GM23338 (cell line): ENCODE measurements around the gene LCN10.

Experiments used
- CREB1 ChIP-seq: fragments of 250-450 bp; sonication (Bioruptor Pico); IDR thresholded peaks from 2 replicates; pipeline ENCODE4 v1.5.0; 2020; ENCODE audit warnings: low read depth, mild to moderate bottlenecking, moderate library complexity
- EZH2 ChIP-seq: fragments of 200-600 bp; sonication (generic); IDR thresholded peaks from one replicate; pipeline ENCODE4 v1.8.0; 2017; ENCODE audit warnings: antibody characterized with exemption, mild to moderate bottlenecking, low read depth; ENCODE audit not compliant: unreplicated experiment
- POLR2AphosphoS5 ChIP-seq: IDR thresholded peaks from 2 replicates; pipeline ENCODE4 v1.6.1; 2016; ENCODE audit warnings: antibody characterized with exemption, low read depth
- ZNF331 ChIP-seq: fragments of 250-450 bp; sonication (Bioruptor Pico); IDR thresholded peaks from 2 replicates; pipeline ENCODE4 v1.5.0; 2020; ENCODE audit warnings: low read depth, mild to moderate bottlenecking, moderate library complexity
- TF ChIP-seq, protein P1 (sequence below), 2 experiments: fragments of 200-600 bp in 1 of 2; sonication (generic) in 1 of 2; conservative IDR thresholded peaks; 2 replicates each; pipeline versions ENCODE4 v1.5.1 to v1.6.1; 2016 to 2017; ENCODE audit warnings: antibody characterized with exemption in 2 of 2, low read depth in 2 of 2, mild to moderate bottlenecking in 2 of 2, moderate library complexity in 1 of 2
- TF ChIP-seq, protein P2 (sequence below): fragments of 250-450 bp; sonication (Bioruptor Pico); IDR thresholded peaks from 2 replicates; pipeline ENCODE4 v1.5.0; 2020; ENCODE audit warnings: mild to moderate bottlenecking, moderate library complexity

DNA sequence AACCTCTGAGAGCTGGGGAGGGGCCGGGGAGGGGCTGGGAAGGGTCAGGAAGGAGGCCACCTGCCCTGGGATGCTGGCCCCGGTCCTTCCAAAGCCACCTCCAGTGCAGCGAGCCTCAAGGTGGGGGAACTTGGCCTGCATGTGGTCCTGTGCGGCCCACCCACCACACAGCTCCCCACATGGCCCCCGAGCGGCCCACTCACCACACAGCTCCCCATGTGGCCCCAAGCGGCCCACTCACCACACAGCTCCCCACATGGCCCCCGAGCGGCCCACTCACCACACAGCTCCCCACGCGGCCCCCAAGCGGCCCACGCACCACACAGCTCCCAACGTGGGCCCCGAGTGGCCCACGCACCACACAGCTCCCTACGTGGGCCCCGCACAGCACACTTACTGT is 2.0 kb upstream of the LCN10 start:
- TF ChIP-seq, protein P1, sequence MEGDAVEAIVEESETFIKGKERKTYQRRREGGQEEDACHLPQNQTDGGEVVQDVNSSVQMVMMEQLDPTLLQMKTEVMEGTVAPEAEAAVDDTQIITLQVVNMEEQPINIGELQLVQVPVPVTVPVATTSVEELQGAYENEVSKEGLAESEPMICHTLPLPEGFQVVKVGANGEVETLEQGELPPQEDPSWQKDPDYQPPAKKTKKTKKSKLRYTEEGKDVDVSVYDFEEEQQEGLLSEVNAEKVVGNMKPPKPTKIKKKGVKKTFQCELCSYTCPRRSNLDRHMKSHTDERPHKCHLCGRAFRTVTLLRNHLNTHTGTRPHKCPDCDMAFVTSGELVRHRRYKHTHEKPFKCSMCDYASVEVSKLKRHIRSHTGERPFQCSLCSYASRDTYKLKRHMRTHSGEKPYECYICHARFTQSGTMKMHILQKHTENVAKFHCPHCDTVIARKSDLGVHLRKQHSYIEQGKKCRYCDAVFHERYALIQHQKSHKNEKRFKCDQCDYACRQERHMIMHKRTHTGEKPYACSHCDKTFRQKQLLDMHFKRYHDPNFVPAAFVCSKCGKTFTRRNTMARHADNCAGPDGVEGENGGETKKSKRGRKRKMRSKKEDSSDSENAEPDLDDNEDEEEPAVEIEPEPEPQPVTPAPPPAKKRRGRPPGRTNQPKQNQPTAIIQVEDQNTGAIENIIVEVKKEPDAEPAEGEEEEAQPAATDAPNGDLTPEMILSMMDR (conservative IDR thresholded peaks at IDR 0.05; ENCODE audit: low read depth in 2 of 2) = no peak
- no peak for TF ChIP-seq POLR2AphosphoS5
- no peak for TF ChIP-seq CREB1 (CRISPR knock-in tag)
- no peak for TF ChIP-seq EZH2
- TF ChIP-seq, protein P2, sequence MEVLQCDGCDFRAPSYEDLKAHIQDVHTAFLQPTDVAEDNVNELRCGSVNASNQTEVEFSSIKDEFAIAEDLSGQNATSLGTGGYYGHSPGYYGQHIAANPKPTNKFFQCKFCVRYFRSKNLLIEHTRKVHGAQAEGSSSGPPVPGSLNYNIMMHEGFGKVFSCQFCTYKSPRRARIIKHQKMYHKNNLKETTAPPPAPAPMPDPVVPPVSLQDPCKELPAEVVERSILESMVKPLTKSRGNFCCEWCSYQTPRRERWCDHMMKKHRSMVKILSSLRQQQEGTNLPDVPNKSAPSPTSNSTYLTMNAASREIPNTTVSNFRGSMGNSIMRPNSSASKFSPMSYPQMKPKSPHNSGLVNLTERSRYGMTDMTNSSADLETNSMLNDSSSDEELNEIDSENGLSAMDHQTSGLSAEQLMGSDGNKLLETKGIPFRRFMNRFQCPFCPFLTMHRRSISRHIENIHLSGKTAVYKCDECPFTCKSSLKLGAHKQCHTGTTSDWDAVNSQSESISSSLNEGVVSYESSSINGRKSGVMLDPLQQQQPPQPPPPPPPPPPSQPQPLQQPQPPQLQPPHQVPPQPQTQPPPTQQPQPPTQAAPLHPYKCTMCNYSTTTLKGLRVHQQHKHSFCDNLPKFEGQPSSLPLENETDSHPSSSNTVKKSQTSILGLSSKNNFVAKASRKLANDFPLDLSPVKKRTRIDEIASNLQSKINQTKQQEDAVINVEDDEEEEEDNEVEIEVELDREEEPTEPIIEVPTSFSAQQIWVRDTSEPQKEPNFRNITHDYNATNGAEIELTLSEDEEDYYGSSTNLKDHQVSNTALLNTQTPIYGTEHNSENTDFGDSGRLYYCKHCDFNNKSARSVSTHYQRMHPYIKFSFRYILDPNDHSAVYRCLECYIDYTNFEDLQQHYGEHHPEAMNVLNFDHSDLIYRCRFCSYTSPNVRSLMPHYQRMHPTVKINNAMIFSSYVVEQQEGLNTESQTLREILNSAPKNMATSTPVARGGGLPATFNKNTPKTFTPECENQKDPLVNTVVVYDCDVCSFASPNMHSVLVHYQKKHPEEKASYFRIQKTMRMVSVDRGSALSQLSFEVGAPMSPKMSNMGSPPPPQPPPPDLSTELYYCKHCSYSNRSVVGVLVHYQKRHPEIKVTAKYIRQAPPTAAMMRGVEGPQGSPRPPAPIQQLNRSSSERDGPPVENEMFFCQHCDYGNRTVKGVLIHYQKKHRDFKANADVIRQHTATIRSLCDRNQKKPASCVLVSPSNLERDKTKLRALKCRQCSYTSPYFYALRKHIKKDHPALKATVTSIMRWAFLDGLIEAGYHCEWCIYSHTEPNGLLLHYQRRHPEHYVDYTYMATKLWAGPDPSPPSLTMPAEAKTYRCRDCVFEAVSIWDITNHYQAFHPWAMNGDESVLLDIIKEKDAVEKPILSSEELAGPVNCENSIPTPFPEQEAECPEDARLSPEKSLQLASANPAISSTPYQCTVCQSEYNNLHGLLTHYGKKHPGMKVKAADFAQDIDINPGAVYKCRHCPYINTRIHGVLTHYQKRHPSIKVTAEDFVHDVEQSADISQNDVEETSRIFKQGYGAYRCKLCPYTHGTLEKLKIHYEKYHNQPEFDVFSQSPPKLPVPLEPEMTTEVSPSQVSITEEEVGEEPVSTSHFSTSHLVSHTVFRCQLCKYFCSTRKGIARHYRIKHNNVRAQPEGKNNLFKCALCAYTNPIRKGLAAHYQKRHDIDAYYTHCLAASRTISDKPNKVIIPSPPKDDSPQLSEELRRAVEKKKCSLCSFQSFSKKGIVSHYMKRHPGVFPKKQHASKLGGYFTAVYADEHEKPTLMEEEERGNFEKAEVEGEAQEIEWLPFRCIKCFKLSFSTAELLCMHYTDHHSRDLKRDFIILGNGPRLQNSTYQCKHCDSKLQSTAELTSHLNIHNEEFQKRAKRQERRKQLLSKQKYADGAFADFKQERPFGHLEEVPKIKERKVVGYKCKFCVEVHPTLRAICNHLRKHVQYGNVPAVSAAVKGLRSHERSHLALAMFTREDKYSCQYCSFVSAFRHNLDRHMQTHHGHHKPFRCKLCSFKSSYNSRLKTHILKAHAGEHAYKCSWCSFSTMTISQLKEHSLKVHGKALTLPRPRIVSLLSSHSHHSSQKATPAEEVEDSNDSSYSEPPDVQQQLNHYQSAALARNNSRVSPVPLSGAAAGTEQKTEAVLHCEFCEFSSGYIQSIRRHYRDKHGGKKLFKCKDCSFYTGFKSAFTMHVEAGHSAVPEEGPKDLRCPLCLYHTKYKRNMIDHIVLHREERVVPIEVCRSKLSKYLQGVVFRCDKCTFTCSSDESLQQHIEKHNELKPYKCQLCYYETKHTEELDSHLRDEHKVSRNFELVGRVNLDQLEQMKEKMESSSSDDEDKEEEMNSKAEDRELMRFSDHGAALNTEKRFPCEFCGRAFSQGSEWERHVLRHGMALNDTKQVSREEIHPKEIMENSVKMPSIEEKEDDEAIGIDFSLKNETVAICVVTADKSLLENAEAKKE (CRISPR knock-in tag) = no peak
- no peak for TF ChIP-seq ZNF331 (CRISPR knock-in tag)
